Thyroid gland (tissue), 4 donors: ENCODE measurements around the gene ROBO2. TPM values are rescaled to one million over a fixed set of nuclear protein-coding genes. Genes with fewer than 3 reads are reported as not detected.

Experiments used
- DNase-seq, 2 donors: peaks; one replicate each; pipeline ENCODE4 v3.0.0-alpha.2; 2019
- H3K27ac ChIP-seq, 3 donors: fragments of 200-600 bp; sonication (generic); 1 replicate in 2 of 3; 2 replicates in 1 of 3; pipeline ENCODE4 v1.5.1; 2016 to 2019; ENCODE audit warnings: mild to moderate bottlenecking in 1 of 3, moderate library complexity in 1 of 3
- H3K27me3 ChIP-seq: fragments of 200-600 bp; sonication (generic); one replicate; pipeline ENCODE4 v1.5.1; 2019
- H3K36me3 ChIP-seq, 2 donors: fragments of 200-600 bp; sonication (generic); one replicate each; pipeline ENCODE4 v1.5.1; 2016 to 2019
- H3K4me1 ChIP-seq, 2 donors: fragments of 200-600 bp; sonication (generic); one replicate each; pipeline ENCODE4 v1.5.1; 2017 to 2019
- H3K4me3 ChIP-seq, 3 donors: fragments of 200-600 bp; sonication (generic); replicated peaks in 1 of 3; 1 replicate in 2 of 3; 2 replicates in 1 of 3; pipeline ENCODE4 v1.5.1; 2016; ENCODE audit warnings: mild to moderate bottlenecking in 1 of 3
- H3K9me3 ChIP-seq: fragments of 200-600 bp; sonication (generic); one replicate; pipeline ENCODE4 v1.5.1; 2017
- CTCF ChIP-seq, 6 experiments: fragments of 200-600 bp in 3 of 6; fragments of 450-650 bp in 3 of 6; sonication (generic) in 3 of 6; IDR thresholded peaks; one replicate each; pipeline ENCODE4 v1.5.1; 2016 to 2019; ENCODE audit warnings: antibody characterized with exemption in 6 of 6, mild to moderate bottlenecking in 2 of 6, inconsistent platforms in 1 of 6, moderate library complexity in 1 of 6
- POLR2A ChIP-seq, 2 donors: fragments of 450-650 bp; IDR thresholded peaks; one replicate each; pipeline ENCODE4 v1.6.1; 2017; ENCODE audit warnings: antibody characterized with exemption in 2 of 2, mild to moderate bottlenecking in 2 of 2, moderate library complexity in 1 of 2
- WGBS, 2 donors: methylation state at CpG; one replicate each; pipeline ENCODE4 v1.1.5; 2017; 5-methylcytosine and 5-hydroxymethylcytosine counted together
- intact Hi-C: fragments of 100-400 bp; cut with DNase I; formaldehyde crosslinking; loops from one replicate; pipeline ENCODE4 v1.15.1; 2023
- total RNA-seq, 4 donors: library from RNA; depleted of rRNA; stranded (reverse); fragments of >200 nt; gene quantifications; one replicate each; pipeline ENCODE4 v1.2.3, GENCODE V29; 2016

ROBO2 gene
- total RNA-seq, 4 donors from 2014 or later: 0.56 to 1.5 TPM; not detected in 2

- 85 to 88% methylated on average over 12 of the region's 12 CpGs for WGBS, 2 donors
- no peaks in the 10 kb centered on the region for H3K9me3 ChIP-seq
Observed at GRCh38 chr3:77096966-77097890, 57.3 kb downstream of the ROBO2 start.

DNA sequence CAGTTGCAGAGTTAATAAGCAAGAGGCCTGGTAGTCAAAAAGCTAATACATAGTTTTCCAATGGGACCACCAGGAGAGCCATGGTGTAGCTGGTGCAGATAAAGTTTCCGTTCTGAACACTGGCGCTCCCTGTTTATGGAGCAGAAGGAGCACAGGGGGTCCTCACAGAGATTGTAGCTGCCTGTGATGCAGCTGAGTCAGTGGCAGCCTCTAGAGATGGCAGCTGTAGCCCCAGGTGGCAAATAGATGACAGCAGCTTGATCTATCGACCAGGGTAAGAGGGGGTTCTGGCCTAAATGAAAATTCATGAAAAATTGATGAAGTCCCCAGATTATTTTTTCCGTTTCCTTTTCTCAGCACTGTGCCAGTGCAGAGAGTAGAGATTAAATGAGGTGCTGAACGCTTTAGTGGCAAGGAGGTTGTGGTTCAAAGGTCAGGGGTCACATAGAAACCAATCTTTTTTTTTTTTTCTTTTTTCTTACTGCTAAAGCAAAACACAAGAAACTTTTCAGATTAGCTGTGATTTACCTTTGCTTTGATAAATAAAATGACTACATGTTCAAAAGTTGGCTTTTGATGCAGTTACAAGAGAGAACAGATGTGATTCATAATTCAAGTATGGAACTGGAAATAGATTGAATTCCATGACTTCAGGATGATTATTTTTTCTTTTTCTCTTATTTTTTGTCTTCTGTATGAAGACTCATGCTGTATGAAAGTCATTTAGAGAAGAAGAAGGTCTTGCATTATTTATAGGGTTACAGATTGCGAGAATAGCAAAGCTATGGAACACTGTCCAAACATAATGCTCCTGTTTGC is 63.3 kb downstream of the ROBO2 start:
- intact Hi-C loops: no loop called here
- Histone ChIP-seq H3K4me1 (no peaks in the 10 kb centered on the region), H3K27ac (no peak overlapping the region), H3K36me3 (no peaks in the 10 kb centered on the region), H3K4me3 (no peak overlapping the region), H3K9me3 (no peaks in the 10 kb centered on the region), H3K27me3 (no peaks in the 10 kb centered on the region)
- WGBS, 2 donors: 87 to 92% methylated on average over 6 of the region's 6 CpGs
- no peak for TF ChIP-seq POLR2A (IDR thresholded peaks at IDR 0.05)
- TF ChIP-seq CTCF (IDR thresholded peaks at IDR 0.05): no peak
- no peak for DNase-seq

More at GRCh38 chr3:77096966-77097890, 57.3 kb downstream of the ROBO2 start:
- intact Hi-C loops: no loop called here
- H3K4me1 ChIP-seq: no peaks in the 10 kb centered on the region
- no peak for TF ChIP-seq CTCF (IDR thresholded peaks at IDR 0.05)
- TF ChIP-seq POLR2A (IDR thresholded peaks at IDR 0.05): no peak
- DNase-seq: no peak
- no peak overlapping the region for H3K4me3 ChIP-seq
- no peak overlapping the region for H3K27ac ChIP-seq
- no peaks in the 10 kb centered on the region for H3K36me3 ChIP-seq
- H3K27me3 ChIP-seq: no peaks in the 10 kb centered on the region

DNA sequence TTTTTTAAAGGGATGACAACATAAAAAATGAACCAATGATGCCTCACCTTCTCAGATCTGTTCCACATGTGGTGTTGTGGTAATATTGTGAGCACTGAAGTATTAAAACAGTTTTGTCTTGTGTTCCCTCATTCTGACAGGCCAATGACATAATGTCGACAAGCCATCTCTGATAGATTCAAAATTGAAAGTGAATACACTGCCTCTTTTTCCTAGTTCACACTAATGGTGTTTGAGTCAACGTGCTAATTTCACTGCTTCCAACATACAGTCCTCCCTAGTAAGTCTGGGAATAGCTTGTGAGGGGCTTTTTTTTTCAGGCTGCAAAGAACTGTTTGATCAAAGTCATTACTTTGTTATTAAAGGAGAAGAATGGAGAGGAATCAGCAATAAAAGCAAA is 82.8 kb downstream of the ROBO2 start:
- no peak overlapping the region for H3K4me3 ChIP-seq
- no peaks in the 10 kb centered on the region for H3K4me1 ChIP-seq
- no peaks in the 10 kb centered on the region for H3K27me3 ChIP-seq
- TF ChIP-seq CTCF (IDR thresholded peaks at IDR 0.05) (no peak), POLR2A (IDR thresholded peaks at IDR 0.05) (no peak)
- intact Hi-C loops: no loop called here
- WGBS, 2 donors: 72 to 73% methylated on average over 2 of the region's 2 CpGs
- H3K9me3 ChIP-seq: no peaks in the 10 kb centered on the region
- no peak for DNase-seq
- no peaks in the 10 kb centered on the region for H3K36me3 ChIP-seq
- H3K27ac ChIP-seq: no peak overlapping the region

DNA sequence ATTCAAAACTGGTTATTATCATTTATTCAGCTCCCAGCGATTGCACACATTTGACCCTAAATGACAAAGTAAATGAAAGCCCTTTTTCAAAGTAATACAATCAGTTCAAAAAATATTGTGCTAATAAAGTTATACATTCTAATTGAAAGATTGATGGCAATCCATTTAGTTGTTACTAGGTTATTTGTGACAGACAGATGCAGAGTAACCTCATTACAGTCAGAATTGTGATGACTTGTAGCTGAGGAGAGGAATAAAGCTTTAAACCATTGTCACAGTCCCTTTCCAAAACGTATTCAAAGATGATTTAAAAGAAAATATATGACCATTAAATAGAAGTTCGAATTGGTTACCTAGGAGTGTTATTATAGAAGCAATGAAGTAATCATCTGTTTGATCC is 86.1 kb downstream of the ROBO2 start:
- TF ChIP-seq POLR2A (IDR thresholded peaks at IDR 0.05) (no peak), CTCF (IDR thresholded peaks at IDR 0.05) (no peak)
- WGBS, 2 donors: 81 to 82% methylated on average over 3 of the region's 3 CpGs
- intact Hi-C loops: no loop called here
- H3K4me3 ChIP-seq: no peak overlapping the region
- no peaks in the 10 kb centered on the region for H3K9me3 ChIP-seq
- no peaks in the 10 kb centered on the region for H3K4me1 ChIP-seq
- DNase-seq: no peak
- no peak overlapping the region for H3K27ac ChIP-seq
- no peaks in the 10 kb centered on the region for H3K27me3 ChIP-seq
- H3K36me3 ChIP-seq: no peaks in the 10 kb centered on the region
